HL-60/S4 treated with retinoic acid at 250 ng/mL for 4 days and 3 days (cell line): ENCODE results near the gene MFAP1.

Experiments used
- in situ Hi-C: fragments of 300-500 bp; cut with MboI; formaldehyde crosslinking; loops from 2 replicates; pipeline ENCODE4 v1.7.0; 2022; ENCODE audit warnings: low sequenced_read_pairs

Gene MFAP1

DNA sequence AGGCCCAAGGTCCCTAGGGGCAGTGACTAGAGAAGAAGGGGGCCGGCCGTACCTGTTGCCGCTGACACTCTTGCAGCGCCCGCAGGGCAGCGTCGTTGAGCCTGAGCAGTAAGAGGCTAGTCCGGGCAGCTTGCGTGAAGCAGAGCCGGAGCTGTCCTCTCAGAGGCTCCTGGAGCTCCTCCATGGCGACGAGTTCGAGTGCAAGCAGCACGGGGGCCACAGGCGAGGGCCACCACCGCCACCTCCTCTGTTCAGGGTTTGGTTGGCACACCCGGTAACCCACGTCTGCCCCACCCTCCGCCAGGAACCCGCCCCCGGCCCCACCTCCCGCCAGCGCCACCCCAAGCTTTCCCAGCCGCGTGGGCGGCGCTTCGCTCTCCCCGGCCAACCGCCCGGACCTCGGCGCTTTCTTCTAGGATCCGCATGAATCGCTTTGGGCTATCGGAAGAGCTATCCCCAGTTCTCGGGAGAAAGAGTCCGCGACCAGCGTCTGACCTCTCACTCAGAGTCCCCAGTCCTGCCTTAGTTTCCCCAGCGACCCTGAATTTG is 47.7 kb downstream of the MFAP1 start, which contains the start of gene ELL3:
ELL3 (minus strand) TSS at position 249 of the 549 bp plus-strand sequence; CDS start at position 184, 65 bp downstream.
- in situ Hi-C loops = no loop called here

DNA sequence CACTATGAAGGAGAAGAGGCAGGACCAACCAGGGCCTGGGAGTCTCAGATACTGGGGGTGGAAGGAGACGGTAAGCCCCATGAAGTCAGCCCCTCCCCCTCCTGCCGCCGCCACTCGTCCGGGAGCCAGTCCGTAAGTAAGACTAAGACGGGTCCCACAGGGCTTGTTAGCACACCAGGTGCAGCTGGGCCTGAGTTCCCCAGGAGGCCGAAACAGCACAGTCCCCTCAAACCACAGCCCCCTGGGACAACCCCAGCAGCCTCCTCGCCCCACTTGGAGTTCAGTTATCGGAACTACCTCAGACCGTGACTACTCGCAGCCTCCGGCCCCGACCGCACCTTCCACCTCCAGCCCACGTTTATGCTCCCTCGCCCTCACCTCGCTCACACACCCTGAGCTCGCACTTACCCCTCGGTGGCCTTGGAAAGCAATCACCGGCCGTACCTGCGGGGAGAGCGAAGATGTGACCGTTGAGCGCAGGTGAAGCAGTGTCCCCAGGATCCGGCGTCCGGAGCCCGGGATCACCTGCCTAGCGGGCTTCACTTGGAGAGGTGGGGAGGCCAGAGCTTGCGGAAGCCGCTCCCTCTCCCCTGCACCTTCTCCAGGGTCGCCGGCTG is 48.3 kb downstream of the MFAP1 start:
- in situ Hi-C loops = no loop called here

DNA sequence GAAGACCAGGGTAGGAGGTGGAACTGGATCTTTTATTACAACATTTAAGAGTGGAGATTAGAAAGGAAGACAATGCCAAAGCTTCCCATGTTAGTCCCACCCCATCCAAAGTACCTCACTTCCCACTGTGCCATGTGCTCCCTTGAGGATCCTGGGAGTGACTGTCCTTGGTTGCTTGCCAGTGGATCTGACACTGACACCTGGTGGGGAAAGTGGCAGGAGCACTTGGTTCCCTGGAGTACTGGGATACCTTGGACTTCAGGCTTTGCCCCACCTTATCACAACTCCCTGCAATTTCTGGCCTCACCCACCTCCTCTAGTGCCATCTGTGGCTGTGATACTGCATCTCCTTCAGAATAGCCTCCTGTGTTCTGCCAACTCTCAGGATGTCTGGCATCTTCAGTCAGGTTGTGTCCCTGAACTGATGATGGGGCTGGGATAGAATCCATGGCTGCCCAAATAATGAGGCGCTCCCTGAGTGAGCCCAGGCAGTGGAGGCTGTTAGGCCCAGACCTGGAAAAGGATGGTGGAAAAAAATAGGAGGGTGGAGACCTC is 49.0 kb downstream of the MFAP1 start:
- in situ Hi-C loops = no loop called here

DNA sequence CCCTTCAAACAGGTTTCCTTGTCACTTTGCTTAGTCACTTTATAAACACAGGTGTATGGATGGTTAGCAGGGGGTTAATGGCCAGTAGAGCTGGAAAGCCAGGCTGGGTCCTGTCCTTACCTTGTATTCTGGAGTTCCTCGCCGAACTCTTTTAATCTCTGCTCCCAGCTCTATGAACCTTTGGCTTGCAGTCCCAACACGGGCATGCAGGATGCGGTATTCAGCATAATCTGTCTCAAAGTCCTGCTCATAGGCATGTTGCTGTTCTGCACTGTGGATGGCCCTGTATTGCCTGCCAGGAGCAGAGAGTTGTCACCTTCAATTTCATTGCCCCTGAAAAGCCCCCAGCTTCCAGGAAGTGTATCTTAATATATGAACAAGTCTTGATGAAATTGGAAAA is 50.4 kb downstream of the MFAP1 start:
- in situ Hi-C loops = no loop called here

DNA sequence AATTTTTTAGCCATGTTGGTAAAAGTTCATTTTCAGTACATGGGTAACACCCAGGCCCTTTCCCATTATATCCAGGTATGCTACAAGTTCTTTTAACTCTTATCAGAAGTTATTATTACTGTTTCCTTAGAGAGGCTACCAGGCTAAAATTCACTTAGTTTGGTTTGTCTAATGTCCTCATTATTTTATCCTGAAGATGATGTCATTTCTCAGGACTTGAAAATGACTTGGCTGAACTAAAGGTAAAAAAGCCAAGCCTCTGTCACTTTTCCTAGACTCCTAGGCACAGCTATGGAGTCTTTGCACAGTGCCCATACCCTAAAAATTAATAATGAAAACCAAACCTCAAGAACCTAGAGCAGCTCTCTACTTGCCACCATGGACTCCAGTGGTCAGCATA is 51.9 kb downstream of the MFAP1 start:
- in situ Hi-C loops = no loop called here

DNA sequence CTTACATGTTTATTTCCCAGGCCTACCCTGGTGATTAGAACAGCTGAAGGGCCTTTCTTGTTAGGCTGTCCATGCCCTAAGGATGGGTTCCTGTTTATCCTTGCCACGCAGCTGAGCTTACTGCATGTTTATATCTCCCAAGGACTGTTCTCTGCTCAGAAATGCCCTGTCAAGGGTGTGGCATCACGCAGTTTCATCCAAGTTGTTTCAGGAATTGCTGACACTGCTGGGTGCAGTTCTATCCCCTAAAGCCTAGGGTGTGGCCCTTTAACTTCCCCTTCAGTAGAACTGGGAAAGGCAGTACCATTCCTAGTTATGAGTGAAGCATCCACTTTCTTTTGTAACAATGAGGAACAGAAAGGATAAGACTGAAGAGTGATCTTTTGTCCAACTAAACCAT is 52.7 kb downstream of the MFAP1 start:
- in situ Hi-C loops = no loop called here

DNA sequence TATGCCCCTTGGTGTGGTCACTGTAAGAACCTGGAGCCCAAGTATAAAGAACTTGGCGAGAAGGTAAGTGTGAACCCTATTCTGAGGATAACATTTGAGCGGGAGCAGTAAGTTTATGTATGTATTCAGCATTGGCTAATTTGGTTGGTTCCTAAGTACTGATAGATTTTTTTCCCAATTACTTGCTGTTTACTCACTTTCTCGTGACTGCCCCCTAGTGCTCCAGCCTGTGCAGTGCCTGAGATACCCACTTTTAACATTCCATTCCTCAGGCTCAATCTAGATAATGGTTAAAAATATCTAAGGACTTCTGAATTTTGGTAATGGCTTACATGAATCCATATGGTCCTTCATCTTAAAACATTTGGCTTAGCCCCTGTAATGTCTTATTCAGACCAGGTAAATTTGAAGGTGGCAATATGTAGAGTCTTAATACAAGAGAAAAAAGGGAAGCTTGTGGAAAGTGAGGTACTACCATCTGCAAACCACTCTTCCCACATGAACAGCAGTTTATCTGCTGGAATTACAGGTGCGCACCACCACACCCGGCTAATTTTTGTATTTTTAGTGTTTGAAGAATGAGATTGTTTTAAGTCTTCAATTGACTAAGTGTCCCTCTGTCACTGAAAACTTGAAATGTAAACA is 54.8 kb downstream of the MFAP1 start:
- in situ Hi-C loops = no loop called here

DNA sequence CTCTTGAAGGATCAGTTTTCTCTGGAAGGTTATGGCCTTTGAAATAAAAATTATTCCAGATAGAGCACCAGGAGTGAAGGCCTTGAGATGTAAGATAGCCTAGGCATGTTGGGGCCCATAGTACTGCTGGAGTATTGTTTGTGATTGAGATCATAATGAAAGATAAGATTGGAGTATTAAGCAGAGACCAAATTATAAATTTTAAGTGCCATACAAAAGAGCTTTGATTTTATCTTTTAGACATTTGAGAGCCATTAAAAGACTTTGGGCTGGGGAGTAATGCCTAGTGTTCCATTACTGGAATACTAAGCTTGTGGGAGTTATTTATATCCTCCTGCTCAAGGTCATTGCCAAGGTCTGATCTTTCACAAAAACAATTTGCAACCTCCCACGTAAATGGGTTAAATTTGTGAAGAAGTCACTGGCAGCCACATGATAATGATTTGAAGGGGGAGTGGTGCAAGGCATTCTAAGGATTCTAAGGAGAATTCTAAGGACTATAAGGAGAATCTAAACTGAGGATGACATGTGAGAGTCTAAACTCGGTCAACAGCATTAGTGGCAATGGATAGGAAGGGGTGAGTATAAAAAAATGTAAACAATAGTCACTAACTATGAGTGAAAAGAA is 60.6 kb downstream of the MFAP1 start:
- in situ Hi-C loops = no loop called here

DNA sequence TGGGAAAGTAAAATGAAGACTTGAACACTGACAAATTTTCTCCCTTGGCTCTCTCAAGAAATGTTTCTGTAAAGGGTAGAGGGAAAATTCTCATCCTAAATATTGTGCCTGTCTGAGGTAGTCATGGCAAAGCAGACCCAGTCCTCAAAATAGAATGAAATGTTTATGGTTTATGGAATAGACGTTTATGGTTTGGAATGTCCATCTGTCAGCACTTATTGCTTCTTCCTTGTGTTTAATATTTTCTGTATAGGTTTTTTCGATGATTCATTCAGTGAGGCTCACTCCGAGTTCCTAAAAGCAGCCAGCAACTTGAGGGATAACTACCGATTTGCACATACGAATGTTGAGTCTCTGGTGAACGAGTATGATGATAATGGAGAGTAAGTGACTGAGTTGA is 61.7 kb downstream of the MFAP1 start:
- in situ Hi-C loops = no loop called here
